K562 (cell line): ENCODE results near the gene EVL. TPM values are rescaled to one million over a fixed set of nuclear protein-coding genes. Genes with fewer than 3 reads are reported as not detected.

Experiments used
- SAFB2 ChIP-seq: fragments of 200-400 bp; formaldehyde crosslinking; IDR thresholded peaks from 2 replicates; pipeline ENCODE4 v1.6.1; 2018; ENCODE audit warnings: borderline replicate concordance, low read length, low read depth, moderate library complexity; ENCODE audit not compliant: severe bottlenecking
- SMAD1 ChIP-seq: fragments of 150-350 bp; IDR thresholded peaks from 2 replicates; pipeline ENCODE4 v1.6.1; 2014; ENCODE audit warnings: low read length, low read depth; ENCODE audit not compliant: partially characterized antibody
- XRCC3 ChIP-seq: fragments of 450-650 bp; IDR thresholded peaks from 2 replicates; pipeline ENCODE4 v1.6.1; 2017; ENCODE audit warnings: mild to moderate bottlenecking, moderate library complexity
- polyA plus RNA-seq, 8 experiments: library from polyadenylated mRNA; depleted of rRNA in 4 of 8; stranded (reverse) in 5 of 8; unstranded in 3 of 8; fragments of >200 nt; fragmentation: Nextera tagmentation in 2 of 8; fragmentation: Illumina TruSeq in 1 of 8; extraction: Ambion mirVana in 2 of 8; extraction: Trizol in 1 of 8; gene quantifications; 2 replicates each; pipeline versions ENCODE4 v1.2.1 to v1.2.3, GENCODE V29; 2011 to 2014; ENCODE audit warnings: inconsistent platforms in 1 of 8, missing spikeins in 1 of 8
- total RNA-seq, 7 experiments: library from RNA; depleted of rRNA in 6 of 7; stranded (reverse); fragments of >200 nt in 6 of 7; fragmentation: Illumina TruSeq in 2 of 7; extraction: Trizol in 2 of 7; gene quantifications; 2 replicates each; pipeline versions ENCODE4 v1.2.1 to v1.2.3, GENCODE V29; 2011 to 2021; ENCODE audit warnings: low replicate concordance in 1 of 7
- TF ChIP-seq, protein P1 (sequence below), 2 experiments: fragments of 450-650 bp; formaldehyde crosslinking in 1 of 2; IDR thresholded peaks; 2 replicates each; pipeline versions ENCODE4 v1.4.0 to v1.6.1; 2014 to 2020; ENCODE audit warnings: mild to moderate bottlenecking in 2 of 2, borderline replicate concordance in 1 of 2, low read depth in 1 of 2
- TF ChIP-seq, protein P2 (sequence below): sonication (generic); formaldehyde crosslinking; IDR thresholded peaks from 2 replicates; pipeline ENCODE4 v1.8.1; 2023; ENCODE audit warnings: mild to moderate bottlenecking, missing genetic modification reagents

EVL gene
- total and polyA plus RNA-seq, 9 of the 15 experiments (the other 6 are each of a cell fraction or from before 2014, with no cell fraction given) = 2.9 to 43.4 (median 23.9) TPM

DNA sequence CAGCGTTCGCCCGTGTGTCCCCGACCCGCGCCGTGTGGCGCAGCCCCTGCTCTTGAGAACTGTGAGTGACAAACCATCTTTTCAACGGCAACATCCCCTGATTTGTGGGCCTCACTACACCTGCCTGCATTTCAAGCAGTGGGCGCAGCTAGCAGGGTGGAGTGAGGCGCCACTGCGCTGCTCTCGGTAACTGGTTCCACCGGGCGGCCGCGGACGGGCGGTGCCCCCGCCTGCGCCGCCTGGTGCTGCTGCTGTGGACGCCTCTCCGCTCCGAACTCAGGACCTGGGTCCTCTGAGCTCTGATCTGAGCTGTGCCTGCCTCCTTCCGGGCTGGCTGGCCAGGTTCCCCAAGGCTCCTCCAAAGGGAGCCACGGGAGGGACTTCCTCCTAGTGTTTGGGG, 100.2 kb downstream of the EVL start (continued):
- TF ChIP-seq, protein P1, sequence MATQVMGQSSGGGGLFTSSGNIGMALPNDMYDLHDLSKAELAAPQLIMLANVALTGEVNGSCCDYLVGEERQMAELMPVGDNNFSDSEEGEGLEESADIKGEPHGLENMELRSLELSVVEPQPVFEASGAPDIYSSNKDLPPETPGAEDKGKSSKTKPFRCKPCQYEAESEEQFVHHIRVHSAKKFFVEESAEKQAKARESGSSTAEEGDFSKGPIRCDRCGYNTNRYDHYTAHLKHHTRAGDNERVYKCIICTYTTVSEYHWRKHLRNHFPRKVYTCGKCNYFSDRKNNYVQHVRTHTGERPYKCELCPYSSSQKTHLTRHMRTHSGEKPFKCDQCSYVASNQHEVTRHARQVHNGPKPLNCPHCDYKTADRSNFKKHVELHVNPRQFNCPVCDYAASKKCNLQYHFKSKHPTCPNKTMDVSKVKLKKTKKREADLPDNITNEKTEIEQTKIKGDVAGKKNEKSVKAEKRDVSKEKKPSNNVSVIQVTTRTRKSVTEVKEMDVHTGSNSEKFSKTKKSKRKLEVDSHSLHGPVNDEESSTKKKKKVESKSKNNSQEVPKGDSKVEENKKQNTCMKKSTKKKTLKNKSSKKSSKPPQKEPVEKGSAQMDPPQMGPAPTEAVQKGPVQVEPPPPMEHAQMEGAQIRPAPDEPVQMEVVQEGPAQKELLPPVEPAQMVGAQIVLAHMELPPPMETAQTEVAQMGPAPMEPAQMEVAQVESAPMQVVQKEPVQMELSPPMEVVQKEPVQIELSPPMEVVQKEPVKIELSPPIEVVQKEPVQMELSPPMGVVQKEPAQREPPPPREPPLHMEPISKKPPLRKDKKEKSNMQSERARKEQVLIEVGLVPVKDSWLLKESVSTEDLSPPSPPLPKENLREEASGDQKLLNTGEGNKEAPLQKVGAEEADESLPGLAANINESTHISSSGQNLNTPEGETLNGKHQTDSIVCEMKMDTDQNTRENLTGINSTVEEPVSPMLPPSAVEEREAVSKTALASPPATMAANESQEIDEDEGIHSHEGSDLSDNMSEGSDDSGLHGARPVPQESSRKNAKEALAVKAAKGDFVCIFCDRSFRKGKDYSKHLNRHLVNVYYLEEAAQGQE (IDR thresholded peaks at IDR 0.05; ENCODE audit: borderline replicate concordance) = no peak
- TF ChIP-seq, protein P1 (CRISPR knock-in tag; IDR thresholded peaks at IDR 0.05; ENCODE audit: low read depth) = no peak
- no peak for TF ChIP-seq SMAD1
- TF ChIP-seq XRCC3 = no peak
- TF ChIP-seq, protein P2, sequence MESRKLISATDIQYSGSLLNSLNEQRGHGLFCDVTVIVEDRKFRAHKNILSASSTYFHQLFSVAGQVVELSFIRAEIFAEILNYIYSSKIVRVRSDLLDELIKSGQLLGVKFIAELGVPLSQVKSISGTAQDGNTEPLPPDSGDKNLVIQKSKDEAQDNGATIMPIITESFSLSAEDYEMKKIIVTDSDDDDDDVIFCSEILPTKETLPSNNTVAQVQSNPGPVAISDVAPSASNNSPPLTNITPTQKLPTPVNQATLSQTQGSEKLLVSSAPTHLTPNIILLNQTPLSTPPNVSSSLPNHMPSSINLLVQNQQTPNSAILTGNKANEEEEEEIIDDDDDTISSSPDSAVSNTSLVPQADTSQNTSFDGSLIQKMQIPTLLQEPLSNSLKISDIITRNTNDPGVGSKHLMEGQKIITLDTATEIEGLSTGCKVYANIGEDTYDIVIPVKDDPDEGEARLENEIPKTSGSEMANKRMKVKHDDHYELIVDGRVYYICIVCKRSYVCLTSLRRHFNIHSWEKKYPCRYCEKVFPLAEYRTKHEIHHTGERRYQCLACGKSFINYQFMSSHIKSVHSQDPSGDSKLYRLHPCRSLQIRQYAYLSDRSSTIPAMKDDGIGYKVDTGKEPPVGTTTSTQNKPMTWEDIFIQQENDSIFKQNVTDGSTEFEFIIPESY (CRISPR knock-in tag) = peak; percentile 62; the same call in 1 of the 2 replicates
- no peak for TF ChIP-seq SAFB2
